ENCODE measurements around the gene MLLT1. TPM values are rescaled to one million over a fixed set of nuclear protein-coding genes. Genes with fewer than 3 reads are reported as not detected.
"Not testable (repeated sequence)": the region's sequence is repeated elsewhere in the genome, so short reads cannot be mapped to it uniquely, and the experiment has no call there.

The MLLT1 gene
- total RNA-seq, 1 experiment from 2014 or later = 80.1 TPM

GRCh38 chr19:6288737-6289136, 9.0 kb upstream of the MLLT1 start:
- TF ChIP-seq EZH2 (IDR thresholded peaks at IDR 0.05; ENCODE audit: borderline replicate concordance, low read depth, low read length, poor library complexity, severe bottlenecking) (no peak), CTCF (conservative IDR thresholded peaks at IDR 0.05; ENCODE audit: low read depth, low read length) (no peak)
- ChIA-PET POLR2A (ENCODE audit: low non-redundant PET) (no interaction called here), CTCF (no interaction called here)
- no peak overlapping the region for H3K4me3 ChIP-seq (ENCODE audit: low read depth, low read length, poor library complexity, severe bottlenecking)
- H3K27me3 ChIP-seq (replicated peaks; ENCODE audit: insufficient read depth, low read depth, low read length, poor library complexity) = no peaks in the 10 kb centered on the region
- intact Hi-C loops (cut with micrococcal nuclease; ENCODE audit: unreplicated experiment) = no loop called here
- H3K36me3 ChIP-seq (ENCODE audit: insufficient read depth, low read length, poor library complexity, severe bottlenecking) = no peaks in the 10 kb centered on the region
- H3K4me1 ChIP-seq (ENCODE audit: insufficient read depth, low read length, poor library complexity, severe bottlenecking) = no peaks in the 10 kb centered on the region
- BruUV-seq (replicated peaks) = no TSS peak
- no peak overlapping the region for H3K27ac ChIP-seq (ENCODE audit: low read depth, low read length, poor library complexity, severe bottlenecking)
- H3K9me3 ChIP-seq (ENCODE audit: low read depth, low read length, poor library complexity, severe bottlenecking) = peaks cover 62% of the 10 kb centered on the region
- DNase-seq (ENCODE audit: low spot score) = no peak

GRCh38 chr19:6287269-6287885, 7.6 kb upstream of the MLLT1 start:
- no peak for DNase-seq (ENCODE audit: low spot score)
- no peak overlapping the region for H3K27ac ChIP-seq (ENCODE audit: low read depth, low read length, poor library complexity, severe bottlenecking)
- BruUV-seq (replicated peaks) = no TSS peak
- no peak overlapping the region for H3K4me3 ChIP-seq (ENCODE audit: low read depth, low read length, poor library complexity, severe bottlenecking)
- intact Hi-C loops (cut with micrococcal nuclease; ENCODE audit: unreplicated experiment) = no loop called here
- CTCF ChIA-PET = no interaction called here
- H3K36me3 ChIP-seq (ENCODE audit: insufficient read depth, low read length, poor library complexity, severe bottlenecking) = no peaks in the 10 kb centered on the region
- H3K9me3 ChIP-seq (ENCODE audit: low read depth, low read length, poor library complexity, severe bottlenecking) = peaks cover 48% of the 10 kb centered on the region
- TF ChIP-seq EZH2 (IDR thresholded peaks at IDR 0.05; ENCODE audit: borderline replicate concordance, low read depth, low read length, poor library complexity, severe bottlenecking) (no peak), CTCF (conservative IDR thresholded peaks at IDR 0.05; ENCODE audit: low read depth, low read length) (no peak)
- no peaks in the 10 kb centered on the region for H3K27me3 ChIP-seq (replicated peaks; ENCODE audit: insufficient read depth, low read depth, low read length, poor library complexity)
- H3K4me1 ChIP-seq (ENCODE audit: insufficient read depth, low read length, poor library complexity, severe bottlenecking) = no peaks in the 10 kb centered on the region
- POLR2A ChIA-PET (ENCODE audit: low non-redundant PET) = interaction anchor here (0.6 kb wide), 2 partner anchors 54 to 514 kb away, joined by 3 to 9 read pairs; no protein-coding TSS in a partner anchor

- Histone ChIP-seq H3K27me3 (replicated peaks; ENCODE audit: insufficient read depth, low read depth, low read length, poor library complexity) (no peaks in the 10 kb centered on the region), H3K27ac (ENCODE audit: low read depth, low read length, poor library complexity, severe bottlenecking) (no peak overlapping the region), H3K36me3 (ENCODE audit: insufficient read depth, low read length, poor library complexity, severe bottlenecking) (no peaks in the 10 kb centered on the region), H3K4me1 (ENCODE audit: insufficient read depth, low read length, poor library complexity, severe bottlenecking) (no peaks in the 10 kb centered on the region), H3K9me3 (ENCODE audit: low read depth, low read length, poor library complexity, severe bottlenecking) (peaks cover 41% of the 10 kb centered on the region), H3K4me3 (ENCODE audit: low read depth, low read length, poor library complexity, severe bottlenecking) (no peak overlapping the region)
- DNase-seq (ENCODE audit: low spot score) = no peak
- TF ChIP-seq EZH2 (IDR thresholded peaks at IDR 0.05; ENCODE audit: borderline replicate concordance, low read depth, low read length, poor library complexity, severe bottlenecking) = no peak
- TF ChIP-seq CTCF (conservative IDR thresholded peaks at IDR 0.05; ENCODE audit: low read depth, low read length) = no peak
- ChIA-PET POLR2A (ENCODE audit: low non-redundant PET) (interaction anchor here (0.6 kb wide), 2 partner anchors 54 to 515 kb away, joined by 3 to 9 read pairs; no protein-coding TSS in a partner anchor), CTCF (no interaction called here)
- no TSS peak for BruUV-seq (replicated peaks)
- intact Hi-C loops (cut with micrococcal nuclease; ENCODE audit: unreplicated experiment) = no loop called here
Measured at GRCh38 chr19:6286676-6287075, 6.9 kb upstream of the MLLT1 start.

- CTCF ChIA-PET = not testable (repeated sequence)
Measured at GRCh38 chr19:6282393-6282792, 2.6 kb upstream of the MLLT1 start.

More at GRCh38 chr19:6282393-6282792, 2.6 kb upstream of the MLLT1 start:
- H3K36me3 ChIP-seq (ENCODE audit: insufficient read depth, low read length, poor library complexity, severe bottlenecking); H3K27me3 ChIP-seq (replicated peaks; ENCODE audit: insufficient read depth, low read depth, low read length, poor library complexity); H3K4me3 ChIP-seq (ENCODE audit: low read depth, low read length, poor library complexity, severe bottlenecking); DNase-seq (ENCODE audit: low spot score); BruUV-seq (replicated peaks); H3K27ac ChIP-seq (ENCODE audit: low read depth, low read length, poor library complexity, severe bottlenecking); POLR2A ChIA-PET (ENCODE audit: low non-redundant PET); intact Hi-C loops (cut with micrococcal nuclease; ENCODE audit: unreplicated experiment): not testable (repeated sequence)
- peaks cover 12% of the 10 kb centered on the region for H3K4me1 ChIP-seq (ENCODE audit: insufficient read depth, low read length, poor library complexity, severe bottlenecking)
- H3K9me3 ChIP-seq (ENCODE audit: low read depth, low read length, poor library complexity, severe bottlenecking) = peaks cover 14% of the 10 kb centered on the region
